Sigmoid colon (tissue), 7 donors: ENCODE measurements around the gene DAPK3. TPM values are rescaled to one million over a fixed set of nuclear protein-coding genes. Genes with fewer than 3 reads are reported as not detected.
A peak's percentile ranks its signal among the peaks of the same experiment; 100 is the strongest.
"Not testable (repeated sequence)": the region's sequence is repeated elsewhere in the genome, so short reads cannot be mapped to it uniquely, and the experiment has no call there.

Experiments used
- DNase-seq: peaks from one replicate; pipeline ENCODE4 v3.0.0-alpha.2; 2019
- H3K27ac ChIP-seq, 4 donors: fragments of 200-600 bp; sonication (generic); one replicate each; pipeline ENCODE4 v1.5.1; 2016 to 2019; ENCODE audit warnings: mild to moderate bottlenecking in 1 of 4
- H3K27me3 ChIP-seq, 3 donors: fragments of 200-600 bp; sonication (generic); one replicate each; pipeline ENCODE4 v1.5.1; 2019; ENCODE audit warnings: mild to moderate bottlenecking in 1 of 3
- H3K36me3 ChIP-seq, 4 donors: fragments of 200-600 bp; sonication (generic); one replicate each; pipeline ENCODE4 v1.5.1; 2016 to 2019
- H3K4me1 ChIP-seq, 4 donors: fragments of 200-600 bp; sonication (generic); one replicate each; pipeline ENCODE4 v1.5.1; 2017 to 2019
- H3K4me3 ChIP-seq, 4 donors: fragments of 200-600 bp; sonication (generic); one replicate each; pipeline ENCODE4 v1.5.1; 2017 to 2019; ENCODE audit warnings: mild to moderate bottlenecking in 2 of 4, moderate library complexity in 1 of 4
- H3K9me3 ChIP-seq, 4 donors: fragments of 200-600 bp in 3 of 4; sonication (generic) in 3 of 4; one replicate each; pipeline versions ENCODE4 v1.5.1 to v1.6.1; 2013 to 2019
- CTCF ChIP-seq, 4 experiments: fragments of 450-650 bp in 3 of 4; fragments of 200-600 bp in 1 of 4; IDR thresholded peaks; one replicate each; pipeline ENCODE4 v1.5.1; 2016 to 2019; ENCODE audit warnings: antibody characterized with exemption in 4 of 4, mild to moderate bottlenecking in 3 of 4, moderate library complexity in 2 of 4
- EP300 ChIP-seq, 4 donors: sonication (generic); formaldehyde crosslinking; IDR thresholded peaks; one replicate each; pipeline ENCODE4 v1.6.1; 2017; ENCODE audit warnings: antibody characterized with exemption in 4 of 4
- POLR2A ChIP-seq, 2 donors: fragments of 450-650 bp; IDR thresholded peaks; one replicate each; pipeline ENCODE4 v1.6.1; 2016; ENCODE audit warnings: antibody characterized with exemption in 2 of 2, mild to moderate bottlenecking in 2 of 2, moderate library complexity in 2 of 2
- POLR2AphosphoS5 ChIP-seq, 4 donors: sonication (generic); formaldehyde crosslinking; IDR thresholded peaks; one replicate each; pipeline ENCODE4 v1.6.1; 2017; ENCODE audit warnings: antibody characterized with exemption in 4 of 4
- WGBS, 2 donors: extraction: QIAGEN DNeasy Blood & Tissue Kit; methylation state at CpG; one replicate each; pipeline ENCODE4 v1.1.7; 2013; 5-methylcytosine and 5-hydroxymethylcytosine counted together
- intact Hi-C: fragments of 100-400 bp; cut with DNase I; formaldehyde crosslinking; loops from one replicate; pipeline ENCODE4 v1.15.1; 2023
- polyA plus RNA-seq, 3 donors: library from polyadenylated mRNA; stranded (reverse); fragments of 200-250 nt; gene quantifications; one replicate each; pipeline ENCODE4 v1.2.3, GENCODE V29; 2013
- total RNA-seq, 4 donors: library from RNA; depleted of rRNA; stranded (reverse); fragments of >200 nt; gene quantifications; one replicate each; pipeline ENCODE4 v1.1.0, GENCODE V29; 2016
- donor health status: healthy with polysubstance abuse.
- donor health status: Bipolar disorder and iron deficiency.
- donor health status: healthy.

The DAPK3 gene
- total and polyA plus RNA-seq, 7 donors: 38.4 to 167 (median 91.3) TPM

GRCh38 chr19:3954107-3954506 is 16.8 kb downstream of the DAPK3 start:
- TF ChIP-seq POLR2AphosphoS5 (IDR thresholded peaks at IDR 0.05) (peak in 1 of 4 donors; percentile 32), EP300 (IDR thresholded peaks at IDR 0.05) (no peak)
- intact Hi-C loops: no loop called here
- Histone ChIP-seq H3K27ac (peak overlapping the region; percentile 83 to 89 (median 86)), H3K9me3 (no peaks in the 10 kb centered on the region), H3K4me1 (peaks cover 0 to 49% (median 47%) of the 10 kb centered on the region in 4 donors), H3K27me3 (no peaks in the 10 kb centered on the region), H3K36me3 (peaks cover 13 to 42% (median 22%) of the 10 kb centered on the region in 4 donors), H3K4me3 (no peak overlapping the region)
- 88 to 90% methylated on average over 12 of the region's 12 CpGs for WGBS, 2 donors
- peak; percentile 66 for DNase-seq

- peak overlapping the region; percentile 83 to 89 (median 86) for H3K27ac ChIP-seq
- H3K4me3 ChIP-seq, H3K27me3 ChIP-seq, DNase-seq, intact Hi-C loops, H3K9me3 ChIP-seq: not testable (repeated sequence)
- 76 to 87% methylated on average over 9 of the region's 9 CpGs for WGBS, 2 donors
- peaks cover 0 to 49% (median 47%) of the 10 kb centered on the region in 4 donors for H3K4me1 ChIP-seq
- H3K36me3 ChIP-seq: peaks cover 0 to 30% (median 13%) of the 10 kb centered on the region in 4 donors
Measured at GRCh38 chr19:3952755-3953276, 18.1 kb downstream of the DAPK3 start.

- Histone ChIP-seq H3K9me3 (no peaks in the 10 kb centered on the region), H3K27ac (peak overlapping the region; percentile 83 to 89 (median 86)), H3K4me1 (peaks cover 0 to 49% (median 47%) of the 10 kb centered on the region in 4 donors), H3K27me3 (no peaks in the 10 kb centered on the region), H3K4me3 (peak overlapping the region; percentile 7 to 43 (median 30)), H3K36me3 (peaks cover 0 to 14% (median 5%) of the 10 kb centered on the region in 4 donors)
- DNase-seq: peak; percentile 84
- intact Hi-C loops: no loop called here
- TF ChIP-seq CTCF (IDR thresholded peaks at IDR 0.05): no peak
- TF ChIP-seq POLR2AphosphoS5 (IDR thresholded peaks at IDR 0.05): peak in 3 of 4 donors; percentile 3 to 68 (median 54)
- TF ChIP-seq POLR2A (IDR thresholded peaks at IDR 0.05): no peak
- TF ChIP-seq EP300 (IDR thresholded peaks at IDR 0.05): no peak
- WGBS, 2 donors: 41 to 50% methylated on average over 41 of the region's 41 CpGs
Measured at GRCh38 chr19:3950871-3951861, 19.7 kb downstream of the DAPK3 start.

- H3K27ac ChIP-seq: peak overlapping the region; percentile 83 to 89 (median 86)
- H3K4me1 ChIP-seq: peaks cover 0 to 49% (median 45%) of the 10 kb centered on the region in 4 donors
- H3K9me3 ChIP-seq: no peaks in the 10 kb centered on the region
- no peaks in the 10 kb centered on the region for H3K27me3 ChIP-seq
- 48 to 57% methylated on average over 20 of the region's 20 CpGs for WGBS, 2 donors
- TF ChIP-seq EP300 (IDR thresholded peaks at IDR 0.05): no peak
- no peak for TF ChIP-seq CTCF (IDR thresholded peaks at IDR 0.05)
- no peak for TF ChIP-seq POLR2A (IDR thresholded peaks at IDR 0.05)
- TF ChIP-seq POLR2AphosphoS5 (IDR thresholded peaks at IDR 0.05): no peak
- H3K36me3 ChIP-seq: peaks cover 0 to 5% (median 0%) of the 10 kb centered on the region in 4 donors
- peak overlapping the region in 3 of 4 donors; percentile 22 to 43 (median 38) for H3K4me3 ChIP-seq
- peak; percentile 66 for DNase-seq
- intact Hi-C loops: no loop called here
Measured at GRCh38 chr19:3949997-3950859, 20.7 kb downstream of the DAPK3 start.

GRCh38 chr19:3949294-3949693 is 21.6 kb downstream of the DAPK3 start:
- TF ChIP-seq CTCF (IDR thresholded peaks at IDR 0.05) (no peak), POLR2AphosphoS5 (IDR thresholded peaks at IDR 0.05) (no peak), EP300 (IDR thresholded peaks at IDR 0.05) (no peak), POLR2A (IDR thresholded peaks at IDR 0.05) (no peak)
- Histone ChIP-seq H3K9me3 (no peaks in the 10 kb centered on the region), H3K27me3 (no peaks in the 10 kb centered on the region), H3K36me3 (no peaks in the 10 kb centered on the region), H3K27ac (peak overlapping the region; percentile 83 to 89 (median 86)), H3K4me3 (no peak overlapping the region), H3K4me1 (peaks cover 0 to 43% (median 42%) of the 10 kb centered on the region in 4 donors)
- intact Hi-C loops: no loop called here
- no peak for DNase-seq
- 82 to 84% methylated on average over 11 of the region's 11 CpGs for WGBS, 2 donors

GRCh38 chr19:3947316-3947933 is 23.5 kb downstream of the DAPK3 start:
- H3K9me3 ChIP-seq, intact Hi-C loops, H3K27me3 ChIP-seq, H3K27ac ChIP-seq, DNase-seq, H3K36me3 ChIP-seq, H3K4me3 ChIP-seq: not testable (repeated sequence)
- WGBS, 2 donors: 73 to 87% methylated on average over 15 of the region's 15 CpGs
- H3K4me1 ChIP-seq: peaks cover 0 to 24% (median 24%) of the 10 kb centered on the region in 4 donors
